ENCODE data around the gene NBDY.
A peak's percentile ranks its signal among the peaks of the same experiment; 100 is the strongest.
"Not testable (repeated sequence)": the region's sequence is repeated elsewhere in the genome, so short reads cannot be mapped to it uniquely, and the experiment has no call there.

The NBDY gene

GRCh38 chrX:56764975-56765791 is 36.1 kb downstream of the NBDY start:
- DNase-seq, result no peak

GRCh38 chrX:56765811-56766553 is 36.9 kb downstream of the NBDY start:
- DNase-seq, result no peak

- DNase-seq, result no peak
These were observed 37.7 kb downstream of the NBDY start for GRCh38 chrX:56766554-56767347.

GRCh38 chrX:56767348-56768119 is 38.5 kb downstream of the NBDY start:
- DNase-seq, result not testable (repeated sequence)

GRCh38 chrX:56768120-56768660 is 39.1 kb downstream of the NBDY start:
- not testable (repeated sequence) for DNase-seq

- not testable (repeated sequence) for DNase-seq
These were observed 43.9 kb downstream of the NBDY start for GRCh38 chrX:56772675-56773521.

- DNase-seq, result not testable (repeated sequence)
These were observed 44.5 kb downstream of the NBDY start for GRCh38 chrX:56773522-56774060.

GRCh38 chrX:56778099-56778923 is 49.3 kb downstream of the NBDY start:
- not testable (repeated sequence) for DNase-seq

- not testable (repeated sequence) for DNase-seq
These were observed 50.0 kb downstream of the NBDY start for GRCh38 chrX:56778924-56779468.

GRCh38 chrX:56780681-56781649 is 51.9 kb downstream of the NBDY start:
- not testable (repeated sequence) for DNase-seq

GRCh38 chrX:56782352-56782751 is 53.3 kb downstream of the NBDY start:
- DNase-seq, result no peak

GRCh38 chrX:56782791-56783449 is 53.9 kb downstream of the NBDY start:
- DNase-seq, result no peak

- DNase-seq, result peak; percentile 62
These were observed 54.4 kb downstream of the NBDY start for GRCh38 chrX:56783450-56783831.

GRCh38 chrX:56783996-56784620 is 55.1 kb downstream of the NBDY start:
- DNase-seq, result no peak

GRCh38 chrX:56784666-56785065 is 55.6 kb downstream of the NBDY start:
- no peak for DNase-seq

GRCh38 chrX:56785442-56785841 is 56.4 kb downstream of the NBDY start:
- no peak for DNase-seq
